ENCODE data around the gene RASGRP2.
A peak's percentile ranks its signal among the peaks of the same experiment; 100 is the strongest.

The RASGRP2 gene

GRCh38 chr11:64743591-64744543 lies at the start of gene RASGRP2:
Gene RASGRP2, minus strand, starts transcription at chr11:64744142. Its CDS starts 1,276 bp downstream, at chr11:64742866.
- peak; percentile 89 for DNase-seq

- no peak for DNase-seq
These were observed 48.5 kb upstream of the RASGRP2 start for GRCh38 chr11:64792482-64792881.

GRCh38 chr11:64791781-64792291 lies 47.9 kb upstream of the RASGRP2 start:
- no peak for DNase-seq

- no peak for DNase-seq
These were observed 46.5 kb upstream of the RASGRP2 start for GRCh38 chr11:64790205-64791095.

GRCh38 chr11:64789331-64790204 lies 45.6 kb upstream of the RASGRP2 start:
- no peak for DNase-seq

GRCh38 chr11:64788321-64789215 lies 44.6 kb upstream of the RASGRP2 start:
- DNase-seq: no peak

GRCh38 chr11:64787526-64788320 lies 43.8 kb upstream of the RASGRP2 start:
- DNase-seq: peak; percentile 66

- DNase-seq: no peak
These were observed 42.4 kb upstream of the RASGRP2 start for GRCh38 chr11:64786308-64786707.

GRCh38 chr11:64784813-64785581 lies 41.1 kb upstream of the RASGRP2 start:
- no peak for DNase-seq

GRCh38 chr11:64778473-64779298 lies 34.7 kb upstream of the RASGRP2 start, which contains the start of gene SF1:
Gene SF1, minus strand, starts transcription at chr11:64778542. Its CDS starts 150 bp downstream, at chr11:64778392.
- peak; percentile 100 for DNase-seq

- DNase-seq: no peak
These were observed 34.2 kb upstream of the RASGRP2 start for GRCh38 chr11:64778223-64778472.

- DNase-seq: peak; percentile 83
These were observed 33.7 kb upstream of the RASGRP2 start for GRCh38 chr11:64777449-64778222.

- DNase-seq: no peak
These were observed 32.9 kb upstream of the RASGRP2 start for GRCh38 chr11:64776875-64777274.

GRCh38 chr11:64776425-64776824 lies 32.5 kb upstream of the RASGRP2 start:
- no peak for DNase-seq

GRCh38 chr11:64774144-64774543 lies 30.2 kb upstream of the RASGRP2 start:
- no peak for DNase-seq

- no peak for DNase-seq
These were observed 28.5 kb upstream of the RASGRP2 start for GRCh38 chr11:64772303-64773018.

- DNase-seq: no peak
These were observed 27.9 kb upstream of the RASGRP2 start for GRCh38 chr11:64771861-64772260.

All from CD4-positive, alpha-beta T cell treated with Interleukin-15 for 1 hour (primary cell).